Caco-2 (cell line): ENCODE measurements around the gene REEP6. TPM values are rescaled to one million over a fixed set of nuclear protein-coding genes. Genes with fewer than 3 reads are reported as not detected.

Experiments
- BruUV-seq: library from RNA; stranded (reverse); fragments of 400-500 nt; replicated peaks from 2 replicates; lab custom pipeline; 2021; lab: Mats Ljungman, UMichigan
- CTCF ChIA-PET: fragments of 300-600 bp; sonication (Branson Sonifier 250); formaldehyde crosslinking; loops from one replicate; lab custom pipeline; 2022; ENCODE audit warnings: antibody characterized with exemption; lab: Charles Lee
- POLR2A ChIA-PET: fragments of 300-600 bp; sonication (Branson Sonifier 250); formaldehyde crosslinking; loops from one replicate; lab custom pipeline; 2022; ENCODE audit warnings: antibody characterized with exemption; lab: Charles Lee
- DNase-seq, 2 experiments: peaks; one replicate each; pipeline versions ENCODE4 v3.0.0 to v3.0.0-alpha.2; 2020 to 2022
- H3K27me3 ChIP-seq: replicated peaks from 2 replicates; pipeline ENCODE4 v1.6.0; 2011; ENCODE audit warnings: low read length; ENCODE audit not compliant: control insufficient read depth, insufficient read depth
- H3K36me3 ChIP-seq: 2 replicates; pipeline ENCODE4 v1.5.1; 2011; ENCODE audit warnings: low read length; ENCODE audit not compliant: control insufficient read depth, insufficient read depth
- H3K4me1 ChIP-seq: fragments of 250-450 bp; sonication (Bioruptor Pico); 2 replicates; pipeline ENCODE4 v1.5.1; 2020; ENCODE audit warnings: mild to moderate bottlenecking
- H3K4me3 ChIP-seq: 2 replicates; pipeline ENCODE4 v1.5.1; 2011; ENCODE audit warnings: low read depth, mild to moderate bottlenecking, control low read depth, low read length
- H3K9me3 ChIP-seq: fragments of 250-450 bp; sonication (Bioruptor Pico); 2 replicates; pipeline ENCODE4 v1.5.1; 2020; ENCODE audit warnings: mild to moderate bottlenecking, moderate library complexity
- H3K27ac Mint-ChIP-seq: one replicate; pipeline ENCODE4 v1.8.0; 2022; ENCODE audit warnings: mixed read lengths; ENCODE audit not compliant: unreplicated experiment
- H3K27me3 Mint-ChIP-seq: one replicate; pipeline ENCODE4 v1.8.0; 2022; ENCODE audit warnings: mixed read lengths; ENCODE audit not compliant: insufficient read depth, unreplicated experiment
- H3K36me3 Mint-ChIP-seq: one replicate; pipeline ENCODE4 v1.8.0; 2022; ENCODE audit warnings: mild to moderate bottlenecking, mixed read lengths; ENCODE audit not compliant: insufficient read depth, unreplicated experiment
- H3K4me1 Mint-ChIP-seq: one replicate; pipeline ENCODE4 v1.8.0; 2022; ENCODE audit warnings: low read depth, mixed read lengths; ENCODE audit not compliant: unreplicated experiment
- H3K4me3 Mint-ChIP-seq: one replicate; pipeline ENCODE4 v1.8.0; 2022; ENCODE audit warnings: mild to moderate bottlenecking, moderate library complexity, mixed read lengths; ENCODE audit not compliant: unreplicated experiment
- H3K9me3 Mint-ChIP-seq: one replicate; pipeline ENCODE4 v1.8.0; 2022; ENCODE audit warnings: mixed read lengths; ENCODE audit not compliant: unreplicated experiment
- intact Hi-C: fragments of 100-400 bp; cut with micrococcal nuclease; formaldehyde crosslinking; loops from one replicate; pipeline ENCODE4 v1.10.0; 2022; ENCODE audit not compliant: unreplicated experiment
- total RNA-seq: library from RNA; stranded (reverse); gene quantifications from 2 replicates; pipeline ENCODE4 v1.2.3, GENCODE V29; 2022
- TF ChIP-seq, protein P1 (sequence below), 2 experiments: fragments of 200-600 bp in 1 of 2; IDR thresholded peaks; 1 replicate in 1 of 2; 2 replicates in 1 of 2; pipeline versions ENCODE4 v1.5.1 to v1.8.0; 2011 to 2022; ENCODE audit warnings: antibody characterized with exemption in 1 of 2, control low read depth in 1 of 2, inconsistent platforms in 1 of 2, low read depth in 1 of 2, low read length in 1 of 2, mild to moderate bottlenecking in 1 of 2, moderate library complexity in 1 of 2; ENCODE audit not compliant: insufficient read depth in 1 of 2, severe bottlenecking in 1 of 2, unreplicated experiment in 1 of 2

The REEP6 gene
- total RNA-seq, 1 experiment from 2014 or later: 50.2 TPM

GRCh38 chr19:1450735-1451731 is 39.9 kb upstream of the REEP6 start:
- CTCF ChIA-PET: no interaction called here
- Histone ChIP-seq H3K4me3 (no peak overlapping the region), H3K4me1 (peaks cover 7% of the 10 kb centered on the region; the same call in 1 of the 2 replicates), H3K9me3 (no peaks in the 10 kb centered on the region), H3K27me3 (no peaks in the 10 kb centered on the region), H3K36me3 (no peaks in the 10 kb centered on the region)
- BruUV-seq: no TSS peak
- peak overlapping the region; percentile 22 for H3K27ac Mint-ChIP-seq
- intact Hi-C loops: no loop called here
- H3K4me3 Mint-ChIP-seq: no peak overlapping the region
- H3K9me3 Mint-ChIP-seq: no peaks in the 10 kb centered on the region
- DNase-seq: no peak
- no peaks in the 10 kb centered on the region for H3K4me1 Mint-ChIP-seq
- TF ChIP-seq, protein P1, sequence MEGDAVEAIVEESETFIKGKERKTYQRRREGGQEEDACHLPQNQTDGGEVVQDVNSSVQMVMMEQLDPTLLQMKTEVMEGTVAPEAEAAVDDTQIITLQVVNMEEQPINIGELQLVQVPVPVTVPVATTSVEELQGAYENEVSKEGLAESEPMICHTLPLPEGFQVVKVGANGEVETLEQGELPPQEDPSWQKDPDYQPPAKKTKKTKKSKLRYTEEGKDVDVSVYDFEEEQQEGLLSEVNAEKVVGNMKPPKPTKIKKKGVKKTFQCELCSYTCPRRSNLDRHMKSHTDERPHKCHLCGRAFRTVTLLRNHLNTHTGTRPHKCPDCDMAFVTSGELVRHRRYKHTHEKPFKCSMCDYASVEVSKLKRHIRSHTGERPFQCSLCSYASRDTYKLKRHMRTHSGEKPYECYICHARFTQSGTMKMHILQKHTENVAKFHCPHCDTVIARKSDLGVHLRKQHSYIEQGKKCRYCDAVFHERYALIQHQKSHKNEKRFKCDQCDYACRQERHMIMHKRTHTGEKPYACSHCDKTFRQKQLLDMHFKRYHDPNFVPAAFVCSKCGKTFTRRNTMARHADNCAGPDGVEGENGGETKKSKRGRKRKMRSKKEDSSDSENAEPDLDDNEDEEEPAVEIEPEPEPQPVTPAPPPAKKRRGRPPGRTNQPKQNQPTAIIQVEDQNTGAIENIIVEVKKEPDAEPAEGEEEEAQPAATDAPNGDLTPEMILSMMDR (IDR thresholded peaks at IDR 0.05; ENCODE audit: insufficient read depth in 1 of 2, low read depth in 1 of 2, low read length in 1 of 2, severe bottlenecking in 1 of 2, unreplicated experiment in 1 of 2): no peak
- peaks cover 4% of the 10 kb centered on the region for H3K27me3 Mint-ChIP-seq
- POLR2A ChIA-PET: no interaction called here
- peaks cover 41% of the 10 kb centered on the region for H3K36me3 Mint-ChIP-seq

GRCh38 chr19:1451916-1452801 is 38.8 kb upstream of the REEP6 start:
- BruUV-seq: no TSS peak
- no peaks in the 10 kb centered on the region for H3K4me1 ChIP-seq
- Mint-ChIP-seq H3K9me3 (no peaks in the 10 kb centered on the region), H3K4me1 (no peaks in the 10 kb centered on the region), H3K36me3 (peaks cover 43% of the 10 kb centered on the region), H3K27ac (no peak overlapping the region), H3K4me3 (no peak overlapping the region), H3K27me3 (peaks cover 4% of the 10 kb centered on the region)
- ChIA-PET CTCF (no interaction called here), POLR2A (no interaction called here)
- H3K9me3 ChIP-seq: no peaks in the 10 kb centered on the region
- TF ChIP-seq, protein P1 (IDR thresholded peaks at IDR 0.05; ENCODE audit: insufficient read depth in 1 of 2, low read depth in 1 of 2, low read length in 1 of 2, severe bottlenecking in 1 of 2, unreplicated experiment in 1 of 2): no peak
- H3K36me3 ChIP-seq: no peaks in the 10 kb centered on the region
- DNase-seq: no peak
- no peak overlapping the region for H3K4me3 ChIP-seq
- intact Hi-C loops: no loop called here
- H3K27me3 ChIP-seq: no peaks in the 10 kb centered on the region
